GM21723 (cell line): ENCODE results near the gene SH3BP5.

Experiments used
- ATAC-seq: cut with Tn5 transposase; IDR thresholded peaks from one replicate; pipeline ENCODE4 v1.9.1; 2021; ENCODE audit warnings: mild to moderate bottlenecking, moderate library complexity; ENCODE audit not compliant: unreplicated experiment

SH3BP5 gene

GRCh38 chr3:15207836-15208504, 124.4 kb downstream of the SH3BP5 start:
- ATAC-seq: no peak

- peak; percentile 37 for ATAC-seq
Measured at GRCh38 chr3:15206662-15207576, 125.5 kb downstream of the SH3BP5 start.

- peak; percentile 86 for ATAC-seq
Measured at GRCh38 chr3:15205934-15206661, 126.3 kb downstream of the SH3BP5 start, which contains the start of gene CAPN7. CAPN7 (plus strand) TSS chr3:15206246; CDS start chr3:15206496, 250 bp downstream.

- ATAC-seq: no peak
Measured at GRCh38 chr3:15205482-15205933, 126.9 kb downstream of the SH3BP5 start.
